Liver (tissue), 9 donors: ENCODE data around the gene STIM1. TPM values are rescaled to one million over a fixed set of nuclear protein-coding genes. Genes with fewer than 3 reads are reported as not detected.

ENCODE experiments used
- DNase-seq: peaks from one replicate; pipeline ENCODE4 v3.0.0-alpha.2; 2017; ENCODE audit warnings: low spot score
- H3K27ac ChIP-seq, 2 donors: one replicate each; pipeline ENCODE4 v1.7.0; 2013; ENCODE audit warnings: inconsistent platforms in 2 of 2, low read length in 2 of 2, control low read depth in 1 of 2, low read depth in 1 of 2, mild to moderate bottlenecking in 1 of 2
- H3K27me3 ChIP-seq, 4 donors: one replicate each; pipeline versions ENCODE4 v1.6.1 to v1.7.0; 2013; ENCODE audit warnings: low read length in 3 of 4, inconsistent platforms in 1 of 4, mild to moderate bottlenecking in 1 of 4, moderate library complexity in 1 of 4; ENCODE audit not compliant: control insufficient read depth in 4 of 4, insufficient read depth in 4 of 4
- H3K36me3 ChIP-seq, 4 donors: one replicate each; pipeline versions ENCODE4 v1.6.1 to v1.7.0; 2013; ENCODE audit warnings: low read length in 3 of 4, mild to moderate bottlenecking in 3 of 4, low read depth in 1 of 4, moderate library complexity in 1 of 4; ENCODE audit not compliant: control insufficient read depth in 4 of 4, insufficient read depth in 3 of 4
- H3K4me1 ChIP-seq, 4 donors: one replicate each; pipeline versions ENCODE4 v1.6.1 to v1.7.0; 2013; ENCODE audit warnings: low read length in 3 of 4, mild to moderate bottlenecking in 3 of 4, moderate library complexity in 1 of 4; ENCODE audit not compliant: control insufficient read depth in 4 of 4, insufficient read depth in 4 of 4
- H3K4me3 ChIP-seq, 3 donors: one replicate each; pipeline versions ENCODE4 v1.6.1 to v1.7.0; 2013; ENCODE audit warnings: low read length in 3 of 3, control low read depth in 1 of 3, low read depth in 1 of 3, mild to moderate bottlenecking in 1 of 3
- H3K9ac ChIP-seq, 2 donors: one replicate each; pipeline ENCODE4 v1.7.0; 2013; ENCODE audit warnings: low read length in 2 of 2, mild to moderate bottlenecking in 2 of 2, moderate library complexity in 2 of 2, control low read depth in 1 of 2, low read depth in 1 of 2
- H3K9me3 ChIP-seq, 4 donors: one replicate each; pipeline versions ENCODE4 v1.6.1 to v1.7.0; 2013; ENCODE audit warnings: low read length in 3 of 4; ENCODE audit not compliant: control insufficient read depth in 4 of 4
- ATF3 ChIP-seq: IDR thresholded peaks from 2 replicates; pipeline ENCODE4 v1.6.1; 2016; ENCODE audit warnings: antibody characterized with exemption
- CTCF ChIP-seq: fragments of 150-350 bp; IDR thresholded peaks from 2 replicates; pipeline ENCODE4 v1.5.1; 2017; ENCODE audit warnings: improper control_type of control experiment, low read depth, low read length; ENCODE audit not compliant: missing input control
- EGR1 ChIP-seq, 2 donors: IDR thresholded peaks; 2 replicates each; pipeline ENCODE4 v1.6.1; 2016 to 2018; ENCODE audit warnings: antibody characterized with exemption in 2 of 2, low read depth in 2 of 2
- FOXA1 ChIP-seq: IDR thresholded peaks from 2 replicates; pipeline ENCODE4 v1.6.1; 2016; ENCODE audit warnings: antibody characterized with exemption
- FOXA2 ChIP-seq: IDR thresholded peaks from 2 replicates; pipeline ENCODE4 v1.6.1; 2016; ENCODE audit warnings: antibody characterized with exemption
- GABPA ChIP-seq, 2 donors: IDR thresholded peaks in 1 of 2; conservative IDR thresholded peaks in 1 of 2; 2 replicates each; pipeline ENCODE4 v1.6.1; 2016; ENCODE audit warnings: antibody characterized with exemption in 2 of 2, mild to moderate bottlenecking in 1 of 2, moderate library complexity in 1 of 2
- HNF4A ChIP-seq, 2 donors: conservative IDR thresholded peaks; 2 replicates each; pipeline ENCODE4 v1.6.1; 2016; ENCODE audit warnings: antibody characterized with exemption in 2 of 2, mild to moderate bottlenecking in 2 of 2
- HNF4G ChIP-seq: IDR thresholded peaks from 2 replicates; pipeline ENCODE4 v1.6.1; 2016; ENCODE audit warnings: antibody characterized with exemption
- JUND ChIP-seq, 2 donors: IDR thresholded peaks; 2 replicates each; pipeline ENCODE4 v1.6.1; 2016; ENCODE audit warnings: antibody characterized with exemption in 2 of 2
- MAX ChIP-seq: IDR thresholded peaks from 2 replicates; pipeline ENCODE4 v1.6.1; 2016; ENCODE audit warnings: antibody characterized with exemption
- NR2F2 ChIP-seq: IDR thresholded peaks from 2 replicates; pipeline ENCODE4 v1.6.1; 2016; ENCODE audit warnings: antibody characterized with exemption
- RAD21 ChIP-seq, 2 donors: IDR thresholded peaks; 2 replicates each; pipeline ENCODE4 v1.6.1; 2016; ENCODE audit warnings: antibody characterized with exemption in 2 of 2, mild to moderate bottlenecking in 2 of 2
- REST ChIP-seq: IDR thresholded peaks from 2 replicates; pipeline ENCODE4 v1.6.1; 2016; ENCODE audit warnings: antibody characterized with exemption, mild to moderate bottlenecking
- RXRA ChIP-seq, 2 donors: IDR thresholded peaks; 2 replicates each; pipeline ENCODE4 v1.6.1; 2017 to 2018; ENCODE audit warnings: antibody characterized with exemption in 2 of 2, mild to moderate bottlenecking in 1 of 2
- SP1 ChIP-seq: IDR thresholded peaks from 2 replicates; pipeline ENCODE4 v1.6.1; 2018; ENCODE audit warnings: antibody characterized with exemption, mild to moderate bottlenecking
- TAF1 ChIP-seq: conservative IDR thresholded peaks from 2 replicates; pipeline ENCODE4 v1.6.1; 2016; ENCODE audit warnings: antibody characterized with exemption, mild to moderate bottlenecking
- YY1 ChIP-seq: IDR thresholded peaks from 2 replicates; pipeline ENCODE4 v1.6.1; 2016; ENCODE audit warnings: antibody characterized with exemption, mild to moderate bottlenecking
- ZBTB33 ChIP-seq: IDR thresholded peaks from 2 replicates; pipeline ENCODE4 v1.6.1; 2016; ENCODE audit warnings: antibody characterized with exemption
- WGBS: extraction: QIAGEN DNeasy Blood & Tissue Kit; methylation state at CpG from one replicate; pipeline ENCODE4 v1.1.7; 2013; 5-methylcytosine and 5-hydroxymethylcytosine counted together
- polyA plus RNA-seq, 2 donors: library from polyadenylated mRNA; stranded (reverse) in 1 of 2; unstranded in 1 of 2; fragments of 200-250 nt in 1 of 2; fragments of >200 nt in 1 of 2; fragmentation: Nextera tagmentation in 1 of 2; extraction: Ambion mirVana in 1 of 2; gene quantifications; one replicate each; pipeline versions ENCODE4 v1.2.1 to v1.2.3, GENCODE V29; 2013 to 2015
- total RNA-seq, 2 donors: library from RNA; depleted of rRNA; stranded (reverse); fragments of >200 nt; gene quantifications; one replicate each; pipeline ENCODE4 v1.2.3, GENCODE V29; 2014
- donor health status: healthy.
- donor health status: healthy.
- donor health status: healthy.
- donor health status: healthy.
- donor health status: healthy.

Gene STIM1
- total and polyA plus RNA-seq, 4 donors = 19.7 to 42.9 (median 25.1) TPM

- H3K9me3 ChIP-seq = no peaks in the 10 kb centered on the region
- no peak overlapping the region for H3K27ac ChIP-seq
- H3K36me3 ChIP-seq = peaks cover 0 to 2% (median 0%) of the 10 kb centered on the region in 4 donors
- no peak overlapping the region for H3K4me3 ChIP-seq
- TF ChIP-seq MAX = no peak
- peak in 1 of 2 donors; percentile 54 for TF ChIP-seq JUND (IDR thresholded peaks at IDR 0.05)
- no peaks in the 10 kb centered on the region for H3K4me1 ChIP-seq
- H3K27me3 ChIP-seq = no peaks in the 10 kb centered on the region
- no peak overlapping the region for H3K9ac ChIP-seq
- DNase-seq = no peak
- 94% methylated on average over 6 of the region's 6 CpGs for WGBS
Measured at GRCh38 chr11:3994030-3994640, 138.7 kb downstream of the STIM1 start.

- H3K27ac ChIP-seq = no peak overlapping the region
- no peak overlapping the region for H3K4me3 ChIP-seq
- no peaks in the 10 kb centered on the region for H3K9me3 ChIP-seq
- no peak overlapping the region for H3K9ac ChIP-seq
- no peak for TF ChIP-seq FOXA1
- TF ChIP-seq RXRA (IDR thresholded peaks at IDR 0.05) = no peak
- no peak for TF ChIP-seq NR2F2
- TF ChIP-seq FOXA2 = no peak
- TF ChIP-seq MAX = no peak
- TF ChIP-seq REST = no peak
- no peak for TF ChIP-seq GABPA (IDR thresholded peaks at IDR 0.05 in 1 of 2, conservative IDR thresholded peaks at IDR 0.05 in 1 of 2)
- no peak for TF ChIP-seq CTCF
- no peak for TF ChIP-seq YY1
- no peak for TF ChIP-seq ATF3
- no peak for TF ChIP-seq JUND (IDR thresholded peaks at IDR 0.05)
- no peak for TF ChIP-seq HNF4A (conservative IDR thresholded peaks at IDR 0.05)
- TF ChIP-seq ZBTB33 = no peak
- no peak for TF ChIP-seq HNF4G
- no peak for TF ChIP-seq SP1
- no peak for TF ChIP-seq RAD21 (IDR thresholded peaks at IDR 0.05)
- TF ChIP-seq TAF1 = no peak
- no peak for TF ChIP-seq EGR1 (IDR thresholded peaks at IDR 0.05; ENCODE audit: low read depth in 2 of 2)
- no peaks in the 10 kb centered on the region for H3K27me3 ChIP-seq
- DNase-seq = no peak
- WGBS = 98% methylated on average over 1 of the region's 1 CpG
- H3K4me1 ChIP-seq = no peaks in the 10 kb centered on the region
- H3K36me3 ChIP-seq = peaks cover 0 to 2% (median 0%) of the 10 kb centered on the region in 4 donors
Measured at GRCh38 chr11:3995307-3995706, 139.8 kb downstream of the STIM1 start.
